22Rv1 (cell line): ENCODE data around the gene KRTAP10-10.
A peak's percentile ranks its signal among the peaks of the same experiment; 100 is the strongest.
"Not testable (repeated sequence)": the region's sequence is repeated elsewhere in the genome, so short reads cannot be mapped to it uniquely, and the experiment has no call there.

ENCODE experiments used
- H3K27ac ChIP-seq: fragments of 450-650 bp; 2 replicates; pipeline ENCODE4 v1.5.1; 2017
- CTCF ChIP-seq: fragments of 450-650 bp; IDR thresholded peaks from 2 replicates; pipeline ENCODE4 v1.5.1; 2017; ENCODE audit warnings: mild to moderate bottlenecking
- ZFX ChIP-seq: fragments of 450-650 bp; IDR thresholded peaks from 2 replicates; pipeline ENCODE4 v1.6.1; 2017; ENCODE audit warnings: antibody characterized with exemption, borderline replicate concordance

The KRTAP10-10 gene

DNA sequence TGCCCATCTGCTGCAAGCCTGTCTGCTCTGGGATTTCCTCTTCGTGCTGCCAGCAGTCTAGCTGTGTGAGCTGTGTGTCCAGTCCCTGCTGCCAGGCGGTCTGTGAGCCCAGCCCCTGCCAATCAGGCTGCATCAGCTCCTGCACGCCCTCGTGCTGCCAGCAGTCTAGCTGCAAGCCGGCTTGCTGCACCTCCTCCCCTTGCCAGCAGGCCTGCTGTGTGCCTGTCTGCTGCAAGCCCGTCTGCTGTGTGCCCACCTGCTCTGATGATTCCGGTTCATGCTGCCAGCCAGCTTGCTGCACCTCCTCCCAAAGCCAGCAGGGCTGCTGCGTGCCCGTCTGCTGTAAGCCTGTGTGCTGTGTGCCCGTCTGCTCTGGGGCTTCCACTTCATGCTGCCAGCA lies 36.1 kb upstream of the KRTAP10-10 start:
- not testable (repeated sequence) for H3K27ac ChIP-seq
- peak; percentile 26; the same call in 1 of the 2 replicates for TF ChIP-seq CTCF

DNA sequence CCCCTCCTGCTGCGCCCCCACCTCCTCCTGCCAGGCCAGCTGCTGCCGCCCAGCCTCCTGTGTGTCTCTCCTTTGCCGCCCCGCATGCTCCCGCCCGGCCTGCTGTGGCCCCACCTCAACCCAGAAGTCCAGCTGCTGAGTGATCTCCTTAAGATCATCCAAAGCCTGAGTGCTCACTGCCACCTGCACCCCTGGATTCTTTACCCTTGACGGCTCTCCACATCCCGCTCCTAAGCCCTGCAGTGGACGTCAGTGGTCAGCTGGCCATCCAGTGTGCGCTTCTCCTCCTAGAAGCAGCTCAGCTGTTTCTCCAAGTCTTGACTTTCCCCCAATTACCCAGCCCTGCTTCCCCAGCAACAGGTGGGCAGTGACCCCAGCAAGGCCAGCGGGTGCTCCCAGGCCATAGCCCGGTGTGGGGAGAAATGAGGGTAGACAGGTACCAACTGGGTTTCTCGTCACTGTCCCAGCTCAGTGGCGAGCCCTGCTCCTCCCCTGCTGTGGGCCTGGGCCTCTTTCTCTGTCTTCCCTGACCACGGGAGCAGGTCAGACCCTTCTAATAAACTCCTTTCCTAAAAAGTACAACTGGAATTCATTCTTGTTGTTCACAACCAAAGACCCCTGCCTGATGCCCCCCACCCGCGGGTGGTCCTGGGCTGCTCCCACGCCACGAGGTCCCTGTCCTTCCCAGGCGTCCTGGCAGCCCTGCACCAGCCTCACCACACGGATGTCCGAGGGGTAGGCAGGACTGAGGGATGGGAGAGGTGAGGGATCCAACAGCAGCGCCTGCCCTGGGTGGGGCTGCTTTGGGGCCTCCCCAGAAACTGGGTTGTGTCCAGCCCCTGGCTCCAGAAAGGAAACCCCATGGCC lies 35.3 kb upstream of the KRTAP10-10 start:
- no peak for TF ChIP-seq ZFX
- no peak for TF ChIP-seq CTCF

GRCh38 chr21:44602463-44602850 lies 34.7 kb upstream of the KRTAP10-10 start:
- no peak overlapping the region for H3K27ac ChIP-seq
- no peak for TF ChIP-seq ZFX
- TF ChIP-seq CTCF: no peak

More for the DNA sequence above, 35.3 kb upstream of the KRTAP10-10 start:
- no peak overlapping the region for H3K27ac ChIP-seq

DNA sequence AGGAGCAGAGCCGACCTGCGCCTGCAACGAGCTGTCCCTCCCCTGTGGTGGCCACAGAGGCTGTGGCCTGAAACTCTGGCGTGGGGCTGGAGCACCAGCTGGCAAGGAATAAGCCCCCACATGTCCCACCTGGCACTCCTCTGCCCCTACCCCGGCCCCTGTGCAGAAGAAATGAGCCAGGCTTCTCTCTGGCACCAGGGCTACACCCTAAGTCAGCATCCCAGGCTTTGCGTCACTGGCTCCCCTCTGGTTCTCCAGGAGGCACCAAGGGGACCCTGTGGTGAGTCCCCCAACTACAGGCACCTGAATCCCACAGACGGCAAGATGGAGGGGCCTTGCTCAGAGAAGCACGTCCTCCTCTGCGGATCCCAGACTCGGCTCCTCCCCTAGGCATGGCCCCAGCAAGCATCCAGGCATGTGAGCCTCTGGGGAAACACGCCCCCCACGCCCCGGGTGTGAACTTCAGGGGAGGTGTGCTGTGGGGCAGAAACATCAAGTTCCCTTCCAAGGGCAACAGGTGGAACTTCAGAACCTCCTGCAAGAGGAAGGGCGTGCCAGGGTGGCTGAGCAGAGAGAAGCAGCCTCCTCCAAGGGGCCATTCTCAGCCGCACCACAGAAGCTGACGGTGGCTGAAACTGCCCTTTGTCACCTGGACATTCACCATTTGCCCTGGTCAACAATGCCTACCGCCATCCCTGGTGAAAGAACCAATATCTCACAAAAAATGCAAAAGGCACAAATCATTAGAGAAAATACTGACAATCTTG lies 33.9 kb upstream of the KRTAP10-10 start:
- TF ChIP-seq ZFX (no peak), CTCF (no peak)
- H3K27ac ChIP-seq: no peak overlapping the region

- H3K27ac ChIP-seq: no peak overlapping the region
- no peak for TF ChIP-seq CTCF
- no peak for TF ChIP-seq ZFX
Measured at GRCh38 chr21:44603911-44604310, 33.2 kb upstream of the KRTAP10-10 start.

GRCh38 chr21:44606495-44606894 lies 30.7 kb upstream of the KRTAP10-10 start:
- H3K27ac ChIP-seq: no peak overlapping the region
- TF ChIP-seq CTCF (no peak), ZFX (no peak)

DNA sequence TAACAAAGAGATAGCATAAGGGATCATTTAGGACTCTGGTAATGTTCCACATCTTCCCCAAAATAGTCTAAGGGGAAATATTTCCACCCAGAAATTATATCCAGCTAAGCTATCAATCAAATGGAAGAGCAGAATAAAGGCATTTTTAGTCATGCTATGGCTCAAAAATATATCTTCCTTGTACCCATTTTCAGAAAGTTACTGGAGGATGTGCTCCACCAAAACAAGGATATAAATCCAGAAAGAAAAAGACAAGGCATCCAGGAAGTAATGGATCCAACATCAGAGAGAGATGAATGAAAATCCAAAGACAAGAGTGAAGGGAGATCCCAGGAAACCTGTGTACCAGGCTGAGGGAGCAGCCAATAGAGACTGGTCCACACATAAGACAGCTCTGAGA lies 28.0 kb upstream of the KRTAP10-10 start:
- no peak overlapping the region for H3K27ac ChIP-seq
- no peak for TF ChIP-seq CTCF

DNA sequence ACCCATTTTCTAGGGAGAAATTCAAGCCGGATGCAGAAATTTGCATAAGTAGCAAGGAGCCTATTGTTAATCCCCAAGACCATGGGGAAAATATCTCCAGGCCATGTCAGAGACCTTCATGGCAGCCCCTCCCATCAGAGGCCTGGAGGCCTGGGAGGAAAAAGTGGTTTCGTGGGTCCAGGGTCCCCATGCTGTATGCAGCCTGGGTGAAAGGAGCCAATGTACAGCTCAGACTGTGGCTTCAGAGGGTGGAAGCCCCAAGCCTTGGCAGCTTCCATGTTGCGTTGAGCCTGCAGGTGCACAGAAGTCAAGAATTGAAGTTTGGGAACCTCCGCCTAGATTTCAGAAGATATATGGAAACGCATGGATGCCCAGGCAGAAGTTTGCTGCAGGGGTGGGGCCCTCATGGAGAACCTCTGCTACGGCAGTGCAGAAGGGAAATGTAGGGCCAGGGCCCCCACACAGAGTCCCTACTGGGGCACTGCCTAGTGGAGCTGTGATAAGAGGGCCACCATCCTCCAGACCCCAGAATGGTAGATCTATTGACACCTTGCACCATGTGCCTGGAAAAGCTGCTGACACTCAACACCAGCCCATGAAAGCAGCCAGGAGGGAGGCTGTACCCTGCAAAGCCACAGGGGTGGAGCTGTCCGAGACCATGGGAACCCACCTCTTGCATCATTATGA lies 26.9 kb upstream of the KRTAP10-10 start:
- not testable (repeated sequence) for H3K27ac ChIP-seq
